HG03139 (cell line): Measurements from ENCODE around the gene GNAS.

Experiments used
- ATAC-seq: cut with Tn5 transposase; IDR thresholded peaks from one replicate; pipeline ENCODE4 v1.9.1; 2021; ENCODE audit not compliant: unreplicated experiment

GNAS gene

GRCh38 chr20:58880441-58880840 lies 27.9 kb downstream of the GNAS start:
- ATAC-seq, result no peak

DNA sequence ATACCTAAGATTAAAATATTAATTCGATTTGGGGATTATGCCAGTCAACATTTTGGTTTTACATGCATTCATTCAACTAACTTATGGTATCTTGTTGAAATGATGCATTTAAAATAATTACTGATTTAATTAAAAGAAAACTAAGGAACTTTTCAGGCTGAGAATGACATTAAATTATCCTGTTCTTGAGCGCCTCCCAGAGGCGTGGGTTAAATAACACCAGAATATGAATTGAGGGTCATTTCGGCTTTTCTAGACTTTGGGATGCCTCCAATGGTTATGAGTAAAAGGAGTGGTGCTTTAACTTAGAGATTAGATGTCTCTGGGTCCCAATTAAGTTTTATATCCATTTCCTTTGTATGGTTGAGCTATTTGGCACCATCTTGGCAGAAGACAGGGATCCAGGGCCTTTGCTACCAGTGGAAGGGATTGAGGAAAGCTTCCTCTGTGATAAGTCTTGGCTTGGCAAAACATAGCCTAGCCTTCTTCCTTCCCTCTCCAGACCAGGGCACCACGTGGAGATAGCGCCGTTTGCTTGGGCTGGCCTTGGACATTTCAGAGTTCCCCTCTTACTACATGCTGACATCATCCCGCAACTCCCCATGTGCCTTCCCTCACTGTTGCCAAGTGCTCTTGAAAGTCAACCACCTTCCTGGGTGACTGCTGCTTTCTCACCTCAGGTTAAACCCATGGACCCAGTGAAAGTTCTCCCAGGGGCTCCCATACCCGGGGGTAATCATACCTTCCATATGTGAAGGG lies 28.7 kb downstream of the GNAS start:
- ATAC-seq, result no peak

DNA sequence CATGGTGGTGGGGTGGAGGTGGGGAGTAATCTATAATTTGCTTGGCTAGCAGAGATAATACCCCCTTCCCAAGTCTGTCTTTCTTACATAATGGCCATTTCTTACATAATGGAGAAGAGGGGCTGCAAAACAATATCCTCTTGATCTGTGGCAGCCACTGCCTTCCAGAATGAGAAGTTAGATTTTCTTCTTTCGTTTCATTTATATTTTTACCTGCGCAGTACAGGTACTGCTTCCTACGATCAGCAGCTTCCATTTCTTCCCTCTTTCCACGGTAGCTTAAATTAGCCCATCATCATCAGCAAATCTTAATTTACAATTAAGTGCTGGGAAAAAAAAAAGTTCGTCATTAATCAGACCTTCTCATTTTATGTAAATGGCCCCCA lies 30.2 kb downstream of the GNAS start:
- no peak for ATAC-seq

- ATAC-seq, result no peak
Observed at GRCh38 chr20:58883241-58883691, 30.8 kb downstream of the GNAS start.

- no peak for ATAC-seq
Observed at GRCh38 chr20:58884966-58885365, 32.5 kb downstream of the GNAS start.

DNA sequence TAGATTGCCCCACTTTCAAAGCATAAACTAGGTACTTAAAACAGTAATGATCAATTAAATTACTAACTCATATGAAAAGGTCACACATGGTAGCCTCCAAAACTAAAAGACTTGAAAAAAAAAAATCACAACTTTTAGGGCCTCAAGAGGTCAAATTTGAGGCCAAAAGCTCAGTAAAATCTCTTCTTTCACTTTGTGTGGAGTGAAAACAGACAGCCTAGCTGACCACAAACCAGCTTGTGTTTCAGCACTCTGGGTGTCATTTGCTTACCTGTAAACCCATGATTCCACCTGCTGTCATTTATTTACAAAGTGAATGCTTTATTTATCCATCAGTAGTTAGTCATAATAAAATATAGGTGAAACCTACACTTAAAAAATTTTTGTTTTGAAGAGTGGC lies 34.0 kb downstream of the GNAS start:
- no peak for ATAC-seq

GRCh38 chr20:58888103-58888502 lies 35.6 kb downstream of the GNAS start:
- ATAC-seq, result no peak

- no peak for ATAC-seq
Observed at GRCh38 chr20:58888521-58889333, 36.2 kb downstream of the GNAS start.

- ATAC-seq, result no peak
Observed at GRCh38 chr20:58889334-58889760, 36.8 kb downstream of the GNAS start.

DNA sequence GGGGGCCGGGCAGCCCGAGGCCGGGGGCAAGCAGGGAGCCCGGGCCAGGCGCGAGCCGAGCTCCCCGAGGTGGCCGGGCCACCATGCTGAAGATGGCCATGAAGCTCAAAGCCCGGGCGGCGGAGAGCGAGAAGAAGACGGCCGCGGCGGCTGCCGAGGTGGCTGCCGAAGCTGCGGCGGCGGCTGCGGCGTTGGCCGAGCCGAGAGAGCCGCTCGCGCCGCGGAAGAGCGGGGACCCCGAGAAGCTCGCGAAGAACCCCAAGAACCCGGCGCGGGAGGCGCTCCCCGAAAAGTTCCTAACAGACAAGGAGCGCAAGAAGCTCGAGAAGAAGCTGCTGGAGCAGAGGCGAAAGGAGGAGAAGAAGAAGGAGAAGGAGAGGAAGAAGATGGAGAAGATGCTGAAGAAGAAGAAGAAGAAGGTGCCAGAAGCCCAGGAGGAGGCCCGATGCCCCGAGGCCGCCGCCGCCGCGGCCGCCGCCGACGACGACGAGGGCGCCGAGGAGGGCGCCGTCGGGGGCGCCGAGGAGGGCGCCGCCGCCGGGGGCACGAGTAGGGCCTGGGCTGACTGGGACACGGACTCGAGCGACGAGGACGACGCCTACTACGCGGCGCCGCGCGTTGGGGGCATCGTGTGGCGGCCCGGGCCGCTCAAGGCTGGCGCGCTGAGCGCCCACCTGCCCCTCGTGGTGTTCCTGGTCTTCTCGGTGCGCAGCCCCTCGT lies 37.4 kb downstream of the GNAS start:
- no peak for ATAC-seq

- ATAC-seq, result no peak
Observed at GRCh38 chr20:58890518-58891085, 38.1 kb downstream of the GNAS start.

DNA sequence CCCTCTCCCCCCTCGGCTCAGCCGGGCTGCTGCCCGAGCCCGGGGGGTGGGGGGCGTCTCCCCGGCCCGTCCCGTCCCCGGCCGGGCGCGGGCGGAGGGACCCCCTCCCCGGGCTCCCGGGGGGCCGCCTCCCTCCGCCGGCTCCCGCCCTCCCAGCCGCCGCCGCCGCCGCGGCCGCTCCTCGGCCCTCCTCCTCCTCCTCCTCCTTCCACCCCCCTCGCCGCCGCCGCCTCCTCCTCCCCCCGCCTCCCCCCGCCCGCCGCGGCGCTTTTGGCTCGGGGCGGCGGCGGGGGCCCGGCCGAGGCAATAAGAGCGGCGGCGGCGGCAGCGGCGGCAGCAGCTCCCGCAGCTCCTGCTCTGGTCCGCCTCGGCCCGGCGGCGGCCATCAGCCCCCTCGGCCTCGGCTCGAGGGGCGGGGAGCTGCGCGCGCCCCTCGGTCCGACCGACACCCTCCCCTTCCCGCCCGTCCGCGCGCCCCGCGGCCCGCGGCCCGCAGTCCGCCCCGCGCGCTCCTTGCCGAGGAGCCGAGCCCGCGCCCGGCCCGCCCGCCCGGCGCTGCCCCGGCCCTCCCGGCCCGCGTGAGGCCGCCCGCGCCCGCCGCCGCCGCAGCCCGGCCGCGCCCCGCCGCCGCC lies 38.7 kb downstream of the GNAS start:
- no peak for ATAC-seq

DNA sequence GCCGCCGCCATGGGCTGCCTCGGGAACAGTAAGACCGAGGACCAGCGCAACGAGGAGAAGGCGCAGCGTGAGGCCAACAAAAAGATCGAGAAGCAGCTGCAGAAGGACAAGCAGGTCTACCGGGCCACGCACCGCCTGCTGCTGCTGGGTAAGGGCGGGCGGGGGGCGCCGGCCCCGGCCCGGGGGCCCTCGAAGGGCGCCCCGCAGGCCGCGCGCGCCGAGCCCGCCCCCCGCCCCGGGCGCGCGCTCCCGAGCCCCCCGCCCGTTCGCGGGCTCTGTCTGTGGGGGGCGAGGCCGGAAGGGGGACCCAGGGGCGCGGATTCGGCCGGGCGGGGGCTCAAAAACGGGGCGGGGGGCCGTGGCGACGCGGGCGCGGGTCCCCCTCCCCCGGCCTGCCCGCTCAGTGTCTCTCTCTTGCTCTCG lies 39.2 kb downstream of the GNAS start:
- ATAC-seq, result no peak

GRCh38 chr20:58892141-58892931 lies 39.8 kb downstream of the GNAS start:
- ATAC-seq, result no peak

- ATAC-seq, result no peak
Observed at GRCh38 chr20:58892932-58893224, 40.4 kb downstream of the GNAS start.

- no peak for ATAC-seq
Observed at GRCh38 chr20:58893355-58894120, 41.0 kb downstream of the GNAS start.

DNA sequence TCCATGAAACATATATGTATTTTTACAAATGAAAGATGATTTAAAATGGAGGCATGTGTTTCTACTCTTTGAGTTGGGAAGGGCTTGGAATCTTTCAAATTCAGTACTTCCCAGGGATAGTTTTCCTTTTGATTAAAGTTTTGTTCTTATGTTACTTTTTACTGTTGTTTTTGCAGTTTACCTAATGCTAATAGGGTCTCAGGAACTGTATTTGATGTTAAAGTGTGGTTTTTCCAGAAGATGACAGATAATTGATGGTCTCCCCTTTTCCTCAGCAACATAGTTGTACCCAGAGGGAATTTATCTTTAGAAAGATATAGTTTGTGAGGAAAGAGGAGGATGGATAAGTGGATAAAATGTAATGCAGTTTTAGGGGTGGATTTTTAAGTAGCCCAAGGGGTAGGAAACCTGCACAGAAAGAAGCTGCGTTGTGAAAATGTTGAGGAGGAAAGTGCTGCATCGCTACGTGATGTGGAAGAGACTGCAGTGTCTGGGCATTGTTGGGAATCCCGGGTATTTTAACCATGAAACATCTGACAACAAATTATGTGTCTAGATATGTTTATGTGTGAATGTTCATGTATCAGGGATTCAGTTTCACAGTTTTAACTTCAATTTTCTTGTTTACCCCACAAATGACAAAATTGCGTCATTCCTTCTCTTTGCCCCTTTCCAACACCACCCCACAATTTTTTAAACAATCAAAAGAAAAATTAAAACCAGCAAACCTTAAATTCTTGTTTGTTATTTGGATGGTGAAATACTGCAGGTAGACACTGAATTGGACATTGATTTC lies 42.3 kb downstream of the GNAS start:
- no peak for ATAC-seq

- ATAC-seq, result no peak
Observed at GRCh38 chr20:58895448-58896180, 43.1 kb downstream of the GNAS start.
